ENCODE results near the gene STX8.

- TF ChIP-seq CTCF (IDR thresholded peaks at IDR 0.05) (no peak), POLR2A (IDR thresholded peaks at IDR 0.05) (no peak)
Observed at GRCh38 chr17:9408868-9409829, 166.5 kb downstream of the STX8 start.

Measured in Peyer's patch (tissue), 4 donors.